ENCODE measurements around the gene CALHM4. TPM values are rescaled to one million over a fixed set of nuclear protein-coding genes. Genes with fewer than 3 reads are reported as not detected.

Gene CALHM4
- total and polyA plus RNA-seq, 2 donors (not counting 3 experiments of a cell fraction or from before 2014, with no cell fraction given), result 1.2 TPM; not detected in 1

DNA sequence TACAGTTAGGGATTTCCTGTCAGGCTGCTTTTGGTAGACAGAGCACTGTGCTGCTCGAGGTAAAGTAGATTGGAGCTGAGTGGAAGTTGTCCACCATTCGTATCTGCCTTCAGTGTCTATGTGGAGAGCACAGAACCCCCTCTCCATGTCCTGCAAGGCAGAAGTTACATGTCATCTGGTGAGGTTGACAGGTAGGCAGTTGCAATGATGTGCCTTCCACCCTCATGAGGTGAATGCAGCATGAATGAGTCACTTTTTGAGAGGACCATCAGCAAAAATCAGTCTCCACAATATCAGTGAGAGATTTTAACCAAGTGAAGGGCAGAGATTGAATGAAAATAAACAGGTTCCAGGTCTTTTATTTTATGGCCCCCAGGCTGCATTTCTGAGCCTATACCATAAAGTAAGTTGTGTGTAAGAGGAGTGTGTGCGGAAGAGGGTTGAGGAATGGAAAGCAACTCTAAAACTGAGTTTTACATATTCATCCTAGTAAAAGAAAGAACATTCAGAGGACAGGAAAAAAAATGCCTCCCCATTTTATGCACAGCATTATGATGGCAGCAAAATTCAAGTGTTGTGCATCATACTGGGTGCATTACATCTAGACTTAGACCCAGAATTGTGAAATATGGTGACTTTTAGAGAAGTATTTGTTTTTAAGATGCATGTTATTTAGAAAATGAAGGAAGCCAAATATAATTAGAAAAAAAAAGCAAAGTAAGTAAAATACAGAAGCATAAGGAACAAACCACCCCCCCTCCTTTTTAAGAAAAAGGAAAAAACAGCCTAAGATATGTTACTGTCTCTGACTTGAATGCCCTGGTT lies 23.9 kb upstream of the CALHM4 start:
- H3K9me3 ChIP-seq (replicated peaks; ENCODE audit: control insufficient read depth, insufficient read depth, low read length), result no peaks in the 10 kb centered on the region
- H3K36me3 ChIP-seq (ENCODE audit: control insufficient read depth in 2 of 2, extremely low read depth in 1 of 2, insufficient read depth in 2 of 2, low read length in 2 of 2), result no peaks in the 10 kb centered on the region
- peaks cover 0 to 2% of the 10 kb centered on the region in 2 experiments for H3K27me3 ChIP-seq (ENCODE audit: control insufficient read depth in 2 of 2, insufficient read depth in 2 of 2, low read length in 2 of 2)
- peaks cover 16% of the 10 kb centered on the region for H3K4me1 ChIP-seq (ENCODE audit: control insufficient read depth, extremely low read depth, insufficient read depth, low read length)
- POLR2A ChIA-PET, result interaction anchor here (0.7 kb wide), 1 partner anchor 239 kb away, joined by 3 read pairs; no protein-coding TSS in a partner anchor
- H3K9ac ChIP-seq (replicated peaks; ENCODE audit: extremely low read depth, insufficient read depth, low read length), result no peak overlapping the region
- BruUV-seq (replicated peaks), result no TSS peak
- no peak overlapping the region for H2AFZ ChIP-seq (ENCODE audit: low read depth, low read length)
- H4K20me1 ChIP-seq (replicated peaks; ENCODE audit: control insufficient read depth, extremely low read depth, insufficient read depth, low read length), result no peaks in the 10 kb centered on the region
- no peak overlapping the region for H3K4me3 ChIP-seq (replicated peaks in 1 of 3; ENCODE audit: insufficient read depth in 1 of 3, low read depth in 1 of 3, low read length in 3 of 3)
- CTCF ChIA-PET, result interaction anchor here (1.2 to 1.9 kb wide), 8 partner anchors 18 to 312 kb away, joined by 3 to 16 read pairs (median 10); partner anchors contain the start of gene CALHM5
- dilution Hi-C loops (cut with MboI; ENCODE audit: extremely low pct_ligation_motif_present, low sequenced_read_pairs) (no loop called here), intact Hi-C loops (cut with micrococcal nuclease) (no loop called here)
- DNase-seq (ENCODE audit: low read depth, low spot score), result no peak
- FAIRE-seq, result no peak
- no peak overlapping the region for H3K4me2 ChIP-seq (ENCODE audit: insufficient read depth, low read length)
- H3K27ac ChIP-seq (ENCODE audit: insufficient read depth, low read depth, low read length), result no peak overlapping the region
- H3K79me2 ChIP-seq (ENCODE audit: control insufficient read depth, insufficient read depth, low read length), result no peaks in the 10 kb centered on the region
- H3K9me1 ChIP-seq (replicated peaks; ENCODE audit: control insufficient read depth, extremely low read depth, insufficient read depth, low read length), result no peaks in the 10 kb centered on the region
- TF ChIP-seq, protein P1, sequence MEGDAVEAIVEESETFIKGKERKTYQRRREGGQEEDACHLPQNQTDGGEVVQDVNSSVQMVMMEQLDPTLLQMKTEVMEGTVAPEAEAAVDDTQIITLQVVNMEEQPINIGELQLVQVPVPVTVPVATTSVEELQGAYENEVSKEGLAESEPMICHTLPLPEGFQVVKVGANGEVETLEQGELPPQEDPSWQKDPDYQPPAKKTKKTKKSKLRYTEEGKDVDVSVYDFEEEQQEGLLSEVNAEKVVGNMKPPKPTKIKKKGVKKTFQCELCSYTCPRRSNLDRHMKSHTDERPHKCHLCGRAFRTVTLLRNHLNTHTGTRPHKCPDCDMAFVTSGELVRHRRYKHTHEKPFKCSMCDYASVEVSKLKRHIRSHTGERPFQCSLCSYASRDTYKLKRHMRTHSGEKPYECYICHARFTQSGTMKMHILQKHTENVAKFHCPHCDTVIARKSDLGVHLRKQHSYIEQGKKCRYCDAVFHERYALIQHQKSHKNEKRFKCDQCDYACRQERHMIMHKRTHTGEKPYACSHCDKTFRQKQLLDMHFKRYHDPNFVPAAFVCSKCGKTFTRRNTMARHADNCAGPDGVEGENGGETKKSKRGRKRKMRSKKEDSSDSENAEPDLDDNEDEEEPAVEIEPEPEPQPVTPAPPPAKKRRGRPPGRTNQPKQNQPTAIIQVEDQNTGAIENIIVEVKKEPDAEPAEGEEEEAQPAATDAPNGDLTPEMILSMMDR (IDR thresholded peaks at IDR 0.05; ENCODE audit: extremely low read depth in 1 of 2, insufficient read depth in 1 of 2, low read depth in 1 of 2, low read length in 2 of 2), result no peak
- TF ChIP-seq, protein P2, sequence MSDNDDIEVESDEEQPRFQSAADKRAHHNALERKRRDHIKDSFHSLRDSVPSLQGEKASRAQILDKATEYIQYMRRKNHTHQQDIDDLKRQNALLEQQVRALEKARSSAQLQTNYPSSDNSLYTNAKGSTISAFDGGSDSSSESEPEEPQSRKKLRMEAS (IDR thresholded peaks at IDR 0.05; ENCODE audit: insufficient read depth, insufficient read length), result no peak
- TF ChIP-seq EZH2 (IDR thresholded peaks at IDR 0.05; ENCODE audit: borderline replicate concordance, low read depth, low read length, severe bottlenecking) (no peak), MYC (IDR thresholded peaks at IDR 0.05; ENCODE audit: low read depth, low read length) (no peak), POLR2A (IDR thresholded peaks at IDR 0.05; ENCODE audit: low read depth, low read length) (no peak), FOS (IDR thresholded peaks at IDR 0.05; ENCODE audit: borderline replicate concordance, insufficient read depth, low read length) (no peak), POLR2AphosphoS5 (IDR thresholded peaks at IDR 0.05; ENCODE audit: insufficient read depth, low read depth, low read length) (no peak), GATA2 (IDR thresholded peaks at IDR 0.05; ENCODE audit: insufficient read depth, insufficient read length, low read depth, low read length) (no peak), JUN (IDR thresholded peaks at IDR 0.05; ENCODE audit: borderline replicate concordance, insufficient read depth, insufficient read length, low read depth) (no peak)

Measured in endothelial cell of umbilical vein (primary cell).